Neural cell (in vitro differentiated cells): ENCODE data around the gene EIF4E2. TPM values are rescaled to one million over a fixed set of nuclear protein-coding genes. Genes with fewer than 3 reads are reported as not detected.
"Not testable (repeated sequence)": the region's sequence is repeated elsewhere in the genome, so short reads cannot be mapped to it uniquely, and the experiment has no call there.

Experiments used
- H2AFZ ChIP-seq: fragments of 200-600, 300-800 bp; sonication (generic), shearing (Covaris generic); 2 replicates; pipeline ENCODE4 v1.6.0; 2014; ENCODE audit warnings: low read depth, mild to moderate bottlenecking, antibody characterized with exemption, low read length, moderate library complexity
- H3F3A ChIP-seq: fragments of 200-600 bp; shearing (Covaris generic); 2 replicates; pipeline ENCODE4 v1.6.1; 2016; ENCODE audit warnings: mild to moderate bottlenecking, moderate library complexity, mixed read lengths, antibody characterized with exemption, low read length; ENCODE audit not compliant: insufficient read depth, poor library complexity, severe bottlenecking
- H3K27ac ChIP-seq: fragments of 200-600, 300-800 bp; sonication (generic), shearing (Covaris generic); 2 replicates; pipeline ENCODE4 v1.5.1; 2014; ENCODE audit warnings: mild to moderate bottlenecking, low read length, moderate library complexity
- H3K27me3 ChIP-seq: fragments of 300-800, 200-600 bp; sonication (generic), shearing (Covaris generic); 2 replicates; pipeline ENCODE4 v1.6.0; 2014; ENCODE audit warnings: mild to moderate bottlenecking, low read depth, low read length, moderate library complexity; ENCODE audit not compliant: insufficient read depth
- H3K36me3 ChIP-seq: fragments of 300-800, 200-600 bp; sonication (generic), shearing (Covaris generic); 2 replicates; pipeline ENCODE4 v1.5.1; 2014; ENCODE audit warnings: mild to moderate bottlenecking, antibody characterized with exemption, low read length, moderate library complexity; ENCODE audit not compliant: insufficient read depth
- H3K4me2 ChIP-seq: fragments of 300-800, 200-600 bp; sonication (generic), shearing (Covaris generic); 2 replicates; pipeline ENCODE4 v1.6.0; 2014; ENCODE audit warnings: mild to moderate bottlenecking, low read length
- H3K4me3 ChIP-seq: fragments of 300-800, 200-600 bp; sonication (generic), shearing (Covaris generic); 2 replicates; pipeline ENCODE4 v1.5.1; 2014; ENCODE audit warnings: mild to moderate bottlenecking, low read length, moderate library complexity
- H3K79me2 ChIP-seq: fragments of 200-600 bp; shearing (Covaris generic); replicated peaks from 2 replicates; pipeline ENCODE4 v1.6.0; 2014; ENCODE audit warnings: mild to moderate bottlenecking, low read length, moderate library complexity; ENCODE audit not compliant: insufficient read depth
- H3K9ac ChIP-seq: fragments of 300-800, 200-600 bp; sonication (generic), shearing (Covaris generic); 2 replicates; pipeline ENCODE4 v1.6.1; 2016; ENCODE audit warnings: mild to moderate bottlenecking, low read length, mixed read lengths
- H3K9me2 ChIP-seq: fragments of 200-600 bp; shearing (Covaris generic); 2 replicates; pipeline ENCODE4 v1.6.1; 2016; ENCODE audit warnings: mild to moderate bottlenecking, low read length, mixed read lengths; ENCODE audit not compliant: insufficient read depth
- H3K9me3 ChIP-seq: fragments of 200-600, 300-800 bp; sonication (generic), shearing (Covaris generic); 2 replicates; pipeline ENCODE4 v1.6.1; 2016; ENCODE audit warnings: mild to moderate bottlenecking, mixed run types, low read length, moderate library complexity, mixed read lengths
- H4K20me1 ChIP-seq: fragments of 200-600 bp; shearing (Covaris generic); 2 replicates; pipeline ENCODE4 v1.6.1; 2016; ENCODE audit warnings: mild to moderate bottlenecking, mixed run types; ENCODE audit not compliant: insufficient read depth
- EP300 ChIP-seq: fragments of 450-650 bp; conservative IDR thresholded peaks from 2 replicates; pipeline ENCODE4 v1.6.1; 2014; ENCODE audit warnings: antibody characterized with exemption, mild to moderate bottlenecking, moderate library complexity; ENCODE audit not compliant: poor library complexity, severe bottlenecking
- EZH2 ChIP-seq: fragments of 200-600, 300-800 bp; shearing (Covaris generic), sonication (generic); IDR thresholded peaks from 2 replicates; pipeline ENCODE4 v1.6.1; 2014; ENCODE audit warnings: antibody characterized with exemption, low read length, borderline replicate concordance, mild to moderate bottlenecking; ENCODE audit not compliant: insufficient read depth, poor library complexity, severe bottlenecking
- MXI1 ChIP-seq: fragments of 450-650 bp; conservative IDR thresholded peaks from 2 replicates; pipeline ENCODE4 v1.6.1; 2014; ENCODE audit warnings: antibody characterized with exemption, mild to moderate bottlenecking; ENCODE audit not compliant: poor library complexity, severe bottlenecking
- POLR2AphosphoS5 ChIP-seq: IDR thresholded peaks from 2 replicates; pipeline ENCODE4 v1.6.1; 2012
- RAD21 ChIP-seq: fragments of 450-650 bp; conservative IDR thresholded peaks from 2 replicates; pipeline ENCODE4 v1.6.1; 2014; ENCODE audit warnings: antibody characterized with exemption, mild to moderate bottlenecking, moderate library complexity
- SMC3 ChIP-seq: fragments of 450-650 bp; conservative IDR thresholded peaks from 2 replicates; pipeline ENCODE4 v1.6.1; 2014; ENCODE audit warnings: antibody characterized with exemption, mild to moderate bottlenecking, moderate library complexity; ENCODE audit not compliant: poor library complexity
- TAF1 ChIP-seq: IDR thresholded peaks from 2 replicates; pipeline ENCODE4 v1.6.1; 2012; ENCODE audit warnings: low read depth
- polyA plus RNA-seq: library from polyadenylated mRNA; depleted of rRNA; stranded (reverse); fragments of >200 nt; gene quantifications from 2 replicates; pipeline ENCODE4 v1.2.3, GENCODE V29; 2014
- TF ChIP-seq, protein P1 (sequence below): IDR thresholded peaks from 2 replicates; pipeline ENCODE4 v1.6.1; 2012; ENCODE audit warnings: borderline replicate concordance
- TF ChIP-seq, protein P2 (sequence below): fragments of 450-650 bp; IDR thresholded peaks from 2 replicates; pipeline ENCODE4 v1.5.1; 2014; ENCODE audit warnings: antibody characterized with exemption, mild to moderate bottlenecking, moderate library complexity; ENCODE audit not compliant: poor library complexity, severe bottlenecking

Gene EIF4E2
- polyA plus RNA-seq, 1 donor from 2014 or later: 57.6 TPM

DNA sequence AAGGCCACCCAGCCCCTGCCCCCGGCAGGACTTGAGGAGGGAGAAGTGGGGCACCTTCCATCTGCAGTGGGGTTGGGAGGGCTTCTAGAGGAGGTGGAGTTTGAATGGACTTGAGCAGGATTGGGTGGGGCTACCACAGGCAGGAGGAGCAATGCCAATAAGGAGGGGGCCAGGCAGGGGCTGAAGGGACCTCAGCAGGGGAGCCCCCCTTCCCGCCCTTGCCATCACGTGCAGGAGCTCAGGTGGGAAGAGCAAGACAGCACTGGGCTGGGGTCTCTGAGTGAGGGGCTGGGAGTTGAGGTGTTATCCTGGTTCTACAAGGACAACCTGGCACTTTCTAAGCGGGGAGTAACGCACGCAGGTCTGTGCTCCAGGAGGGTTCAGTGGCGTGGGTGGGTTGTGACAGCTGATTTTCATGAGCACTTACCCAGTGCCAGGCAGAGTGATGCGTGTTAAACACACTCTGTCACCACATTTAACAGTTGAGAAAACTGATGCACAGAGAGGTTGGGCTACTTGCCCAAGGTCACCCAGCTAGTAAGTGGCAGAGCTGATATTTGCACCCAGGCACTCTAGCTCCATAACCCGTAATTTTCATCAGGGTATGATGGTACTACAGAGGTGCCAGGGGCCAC is 19.7 kb upstream of the EIF4E2 start:
- Histone ChIP-seq H3K9me2 (no peaks in the 10 kb centered on the region), H3K27ac (no peak overlapping the region), H3K36me3 (no peaks in the 10 kb centered on the region), H2AFZ (no peak overlapping the region), H3K9me3 (no peaks in the 10 kb centered on the region), H3K79me2 (no peaks in the 10 kb centered on the region), H3K9ac (no peak overlapping the region), H4K20me1 (no peaks in the 10 kb centered on the region), H3K27me3 (no peaks in the 10 kb centered on the region), H3F3A (no peaks in the 10 kb centered on the region), H3K4me2 (no peak overlapping the region), H3K4me3 (no peak overlapping the region)
- TF ChIP-seq TAF1: no peak
- TF ChIP-seq, protein P1, sequence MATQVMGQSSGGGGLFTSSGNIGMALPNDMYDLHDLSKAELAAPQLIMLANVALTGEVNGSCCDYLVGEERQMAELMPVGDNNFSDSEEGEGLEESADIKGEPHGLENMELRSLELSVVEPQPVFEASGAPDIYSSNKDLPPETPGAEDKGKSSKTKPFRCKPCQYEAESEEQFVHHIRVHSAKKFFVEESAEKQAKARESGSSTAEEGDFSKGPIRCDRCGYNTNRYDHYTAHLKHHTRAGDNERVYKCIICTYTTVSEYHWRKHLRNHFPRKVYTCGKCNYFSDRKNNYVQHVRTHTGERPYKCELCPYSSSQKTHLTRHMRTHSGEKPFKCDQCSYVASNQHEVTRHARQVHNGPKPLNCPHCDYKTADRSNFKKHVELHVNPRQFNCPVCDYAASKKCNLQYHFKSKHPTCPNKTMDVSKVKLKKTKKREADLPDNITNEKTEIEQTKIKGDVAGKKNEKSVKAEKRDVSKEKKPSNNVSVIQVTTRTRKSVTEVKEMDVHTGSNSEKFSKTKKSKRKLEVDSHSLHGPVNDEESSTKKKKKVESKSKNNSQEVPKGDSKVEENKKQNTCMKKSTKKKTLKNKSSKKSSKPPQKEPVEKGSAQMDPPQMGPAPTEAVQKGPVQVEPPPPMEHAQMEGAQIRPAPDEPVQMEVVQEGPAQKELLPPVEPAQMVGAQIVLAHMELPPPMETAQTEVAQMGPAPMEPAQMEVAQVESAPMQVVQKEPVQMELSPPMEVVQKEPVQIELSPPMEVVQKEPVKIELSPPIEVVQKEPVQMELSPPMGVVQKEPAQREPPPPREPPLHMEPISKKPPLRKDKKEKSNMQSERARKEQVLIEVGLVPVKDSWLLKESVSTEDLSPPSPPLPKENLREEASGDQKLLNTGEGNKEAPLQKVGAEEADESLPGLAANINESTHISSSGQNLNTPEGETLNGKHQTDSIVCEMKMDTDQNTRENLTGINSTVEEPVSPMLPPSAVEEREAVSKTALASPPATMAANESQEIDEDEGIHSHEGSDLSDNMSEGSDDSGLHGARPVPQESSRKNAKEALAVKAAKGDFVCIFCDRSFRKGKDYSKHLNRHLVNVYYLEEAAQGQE: no peak
- no peak for TF ChIP-seq RAD21
- TF ChIP-seq, protein P2, sequence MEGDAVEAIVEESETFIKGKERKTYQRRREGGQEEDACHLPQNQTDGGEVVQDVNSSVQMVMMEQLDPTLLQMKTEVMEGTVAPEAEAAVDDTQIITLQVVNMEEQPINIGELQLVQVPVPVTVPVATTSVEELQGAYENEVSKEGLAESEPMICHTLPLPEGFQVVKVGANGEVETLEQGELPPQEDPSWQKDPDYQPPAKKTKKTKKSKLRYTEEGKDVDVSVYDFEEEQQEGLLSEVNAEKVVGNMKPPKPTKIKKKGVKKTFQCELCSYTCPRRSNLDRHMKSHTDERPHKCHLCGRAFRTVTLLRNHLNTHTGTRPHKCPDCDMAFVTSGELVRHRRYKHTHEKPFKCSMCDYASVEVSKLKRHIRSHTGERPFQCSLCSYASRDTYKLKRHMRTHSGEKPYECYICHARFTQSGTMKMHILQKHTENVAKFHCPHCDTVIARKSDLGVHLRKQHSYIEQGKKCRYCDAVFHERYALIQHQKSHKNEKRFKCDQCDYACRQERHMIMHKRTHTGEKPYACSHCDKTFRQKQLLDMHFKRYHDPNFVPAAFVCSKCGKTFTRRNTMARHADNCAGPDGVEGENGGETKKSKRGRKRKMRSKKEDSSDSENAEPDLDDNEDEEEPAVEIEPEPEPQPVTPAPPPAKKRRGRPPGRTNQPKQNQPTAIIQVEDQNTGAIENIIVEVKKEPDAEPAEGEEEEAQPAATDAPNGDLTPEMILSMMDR: no peak
- TF ChIP-seq EZH2: no peak
- TF ChIP-seq EP300: no peak
- TF ChIP-seq MXI1: no peak
- TF ChIP-seq POLR2AphosphoS5: no peak
- no peak for TF ChIP-seq SMC3

DNA sequence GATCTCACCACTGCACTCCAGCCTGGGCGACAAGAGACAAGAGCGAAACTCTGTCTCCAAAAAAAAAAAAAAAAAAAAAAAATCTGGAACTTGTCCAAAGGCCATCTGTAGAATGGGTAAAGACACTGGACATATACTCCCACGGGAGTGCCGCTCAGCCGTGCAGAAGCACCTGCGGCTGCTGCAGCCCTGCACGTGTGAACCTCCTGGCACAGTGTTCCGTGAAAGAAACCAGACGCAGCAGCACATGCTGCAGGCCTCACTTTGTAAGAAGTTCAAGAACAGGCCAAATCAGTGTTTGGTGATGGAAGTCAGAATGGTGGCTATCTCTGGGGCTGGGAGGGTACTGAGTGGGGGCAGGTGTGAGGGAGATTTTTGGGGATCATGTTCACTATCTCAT is 18.1 kb upstream of the EIF4E2 start:
- Histone ChIP-seq H3K79me2 (no peaks in the 10 kb centered on the region), H3K27me3 (no peaks in the 10 kb centered on the region), H3K4me2 (no peak overlapping the region), H3F3A (no peaks in the 10 kb centered on the region), H3K36me3 (no peaks in the 10 kb centered on the region), H4K20me1 (no peaks in the 10 kb centered on the region), H3K27ac (no peak overlapping the region), H3K9ac (no peak overlapping the region), H2AFZ (no peak overlapping the region), H3K4me3 (no peak overlapping the region), H3K9me2 (no peaks in the 10 kb centered on the region), H3K9me3 (no peaks in the 10 kb centered on the region)
- TF ChIP-seq POLR2AphosphoS5 (no peak), EZH2 (no peak), EP300 (no peak), RAD21 (no peak)
- TF ChIP-seq, protein P1: no peak

DNA sequence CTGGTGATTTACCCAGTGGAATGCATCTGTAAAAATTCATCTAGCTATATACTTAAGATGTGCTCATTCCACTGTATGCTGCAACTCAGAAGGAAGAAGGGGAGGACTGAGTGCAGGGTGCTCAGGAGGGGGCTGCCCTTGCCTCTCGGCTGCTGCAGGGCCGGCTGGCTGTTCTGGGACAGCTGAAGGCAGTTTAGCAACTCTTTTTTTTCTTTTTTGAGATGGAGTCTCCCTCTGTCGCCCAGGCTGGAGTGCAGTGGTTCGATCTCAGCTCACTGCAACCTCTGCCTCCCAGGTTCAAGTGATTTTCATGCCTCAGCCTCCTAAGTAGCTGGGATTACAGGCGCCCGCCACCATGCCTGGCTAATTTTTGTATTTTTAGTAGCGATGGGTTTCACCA is 17.7 kb upstream of the EIF4E2 start:
- H3K4me3 ChIP-seq, H3K4me2 ChIP-seq, H3K79me2 ChIP-seq, H4K20me1 ChIP-seq, H3K27ac ChIP-seq, H2AFZ ChIP-seq, H3K9me3 ChIP-seq, H3K9ac ChIP-seq, H3F3A ChIP-seq, H3K9me2 ChIP-seq, H3K27me3 ChIP-seq, H3K36me3 ChIP-seq: not testable (repeated sequence)
